GM12801 (cell line): ENCODE data around the gene TTR.

Experiments
- CTCF ChIP-seq: IDR thresholded peaks from one replicate; pipeline ENCODE4 v1.5.1; 2011; ENCODE audit warnings: control low read depth; ENCODE audit not compliant: insufficient read length; ENCODE audit errors: extremely low read depth

The TTR gene

DNA sequence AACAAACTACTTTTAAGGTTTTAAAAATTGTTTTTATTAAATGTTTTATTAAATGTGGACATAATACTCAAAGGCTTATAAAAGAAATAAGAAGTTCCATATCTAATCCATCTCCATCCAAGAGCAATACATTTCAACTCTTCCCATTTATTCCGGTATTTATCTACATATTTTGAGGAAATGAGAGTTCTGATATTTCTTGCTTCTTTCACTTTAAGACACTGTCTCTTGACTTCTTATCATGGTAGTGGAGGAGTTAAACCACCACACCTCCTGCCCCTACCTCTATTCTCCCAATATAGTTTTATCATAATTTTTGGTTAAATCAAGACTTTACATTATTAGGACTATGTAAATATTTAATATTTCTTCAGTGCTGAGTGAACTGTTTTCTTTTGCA is 40.7 kb downstream of the TTR start:
- no peak for TF ChIP-seq CTCF

GRCh38 chr18:31633392-31634330 is 42.0 kb downstream of the TTR start:
- no peak for TF ChIP-seq CTCF

DNA sequence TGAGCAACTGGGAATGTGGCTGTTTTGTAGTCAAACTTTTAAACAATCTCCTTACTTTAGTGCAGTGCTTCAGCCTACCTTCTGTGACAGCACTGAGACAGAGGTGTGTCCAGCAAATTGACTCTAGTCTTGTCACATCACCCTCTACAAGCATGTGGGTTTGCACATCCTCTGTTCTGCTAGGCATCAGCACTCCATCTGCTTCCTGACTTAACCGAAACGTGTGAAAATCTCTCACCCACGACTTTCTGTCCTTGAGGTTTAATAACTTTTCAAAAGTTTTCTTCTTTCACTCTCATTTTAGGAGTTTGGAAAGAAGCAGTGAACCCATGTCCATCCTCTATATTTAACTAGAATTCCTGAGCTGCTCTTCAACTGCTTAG is 42.6 kb downstream of the TTR start:
- TF ChIP-seq CTCF: no peak

DNA sequence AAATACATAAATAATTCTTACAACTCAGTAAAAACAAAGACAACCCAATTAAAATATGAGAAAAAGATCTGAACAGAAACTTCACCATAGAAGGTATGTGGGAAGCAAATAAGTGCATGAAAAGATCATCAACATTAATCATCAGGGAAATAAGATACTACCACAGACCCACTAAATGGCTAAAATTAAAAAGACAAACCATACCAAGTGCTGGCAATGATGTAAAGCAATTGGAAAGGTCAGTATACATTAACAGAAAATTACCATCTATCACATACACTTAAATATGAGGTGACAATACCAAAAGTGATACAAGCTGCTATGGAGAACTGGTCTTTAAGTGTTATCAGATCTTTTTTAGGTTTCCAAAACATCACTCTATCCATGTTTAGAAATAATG is 44.7 kb downstream of the TTR start:
- no peak for TF ChIP-seq CTCF

DNA sequence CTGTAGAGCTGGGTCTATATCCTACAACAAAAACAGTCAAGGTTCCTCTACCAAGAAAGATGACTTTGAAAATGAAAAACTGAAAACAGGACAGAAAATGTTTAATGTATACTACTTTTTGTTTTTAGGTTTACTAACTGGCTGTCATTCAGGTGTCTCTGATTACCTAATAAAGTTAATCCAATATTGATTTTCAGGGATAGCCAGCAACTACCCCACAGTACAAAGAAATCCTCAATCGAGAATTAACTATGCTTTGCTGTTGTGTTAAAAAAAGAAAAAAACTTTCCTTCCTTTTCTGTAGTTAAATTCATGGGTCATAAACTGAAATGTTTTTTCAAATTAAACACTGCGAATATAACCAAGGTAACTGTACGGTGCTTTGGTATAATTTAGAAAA is 45.8 kb downstream of the TTR start:
- no peak for TF ChIP-seq CTCF

GRCh38 chr18:31643003-31643402 is 51.3 kb downstream of the TTR start:
- TF ChIP-seq CTCF: no peak

DNA sequence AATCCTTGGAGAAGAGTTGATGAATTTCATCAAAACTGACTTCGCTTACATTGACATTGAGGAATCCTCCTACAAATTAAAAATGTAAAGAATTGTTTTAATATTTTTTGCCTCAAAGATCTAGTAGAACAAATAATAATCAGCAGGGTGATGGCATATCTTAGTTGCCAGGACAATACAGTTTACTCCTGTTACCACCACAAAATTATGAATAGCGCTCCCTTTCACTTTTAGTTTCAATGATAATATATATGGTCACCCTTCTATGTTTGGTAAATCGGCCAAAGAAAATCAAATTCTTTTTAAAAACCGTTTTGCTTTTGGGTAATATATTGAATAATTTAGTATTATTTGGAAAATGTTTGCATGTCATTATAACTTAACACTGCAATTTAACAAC is 53.7 kb downstream of the TTR start:
- TF ChIP-seq CTCF: no peak
